Fibroblast of skin of abdomen (primary cell): Measurements from ENCODE around the gene INCENP. TPM values are rescaled to one million over a fixed set of nuclear protein-coding genes. Genes with fewer than 3 reads are reported as not detected.
"Not testable (repeated sequence)": the region's sequence is repeated elsewhere in the genome, so short reads cannot be mapped to it uniquely, and the experiment has no call there.

ENCODE experiments used
- DNase-seq: peaks from one replicate; pipeline ENCODE4 v3.0.0-alpha.2; 2013
- polyA plus RNA-seq, 2 experiments: library from polyadenylated mRNA; unstranded; fragments of 120-200 nt; gene quantifications; one replicate each; pipeline ENCODE4 v1.2.1, GENCODE V29; 2013; ENCODE audit not compliant: insufficient read length in 2 of 2

The INCENP gene
- 28.5 TPM for polyA plus RNA-seq (2013, experiment 1 of 2; ENCODE audit: insufficient read length)
- 29.1 TPM for polyA plus RNA-seq (2013, experiment 2 of 2; ENCODE audit: insufficient read length)

- peak; percentile 99 for DNase-seq
These were observed at the start of gene INCENP for GRCh38 chr11:62123669-62124185. Gene INCENP, plus strand, starts transcription at chr11:62124011. Its CDS starts 4,151 bp downstream, at chr11:62128162.

- no peak for DNase-seq
These were observed 48.4 kb upstream of the INCENP start for GRCh38 chr11:62075438-62075837.

GRCh38 chr11:62077132-62077531 is 46.7 kb upstream of the INCENP start:
- peak; percentile 19 for DNase-seq

GRCh38 chr11:62081378-62082291 is 42.2 kb upstream of the INCENP start:
- peak; percentile 58 for DNase-seq

- no peak for DNase-seq
These were observed 41.5 kb upstream of the INCENP start for GRCh38 chr11:62082292-62082657.

GRCh38 chr11:62084801-62085200 is 39.0 kb upstream of the INCENP start:
- DNase-seq, result not testable (repeated sequence)

- DNase-seq, result no peak
These were observed 36.1 kb upstream of the INCENP start for GRCh38 chr11:62087694-62088093.

- DNase-seq, result no peak
These were observed 35.4 kb upstream of the INCENP start for GRCh38 chr11:62088331-62088933.

- no peak for DNase-seq
These were observed 20.7 kb upstream of the INCENP start for GRCh38 chr11:62103141-62103540.

- no peak for DNase-seq
These were observed 19.8 kb upstream of the INCENP start for GRCh38 chr11:62103986-62104385.

- peak; percentile 17 for DNase-seq
These were observed 18.8 kb upstream of the INCENP start for GRCh38 chr11:62104816-62105653.

GRCh38 chr11:62105667-62106191 is 18.1 kb upstream of the INCENP start:
- no peak for DNase-seq

GRCh38 chr11:62108017-62108750 is 15.6 kb upstream of the INCENP start:
- peak; percentile 62 for DNase-seq

GRCh38 chr11:62108971-62109404 is 14.8 kb upstream of the INCENP start:
- DNase-seq, result peak; percentile 50

- DNase-seq, result no peak
These were observed 8.6 kb upstream of the INCENP start for GRCh38 chr11:62115085-62115694.

GRCh38 chr11:62116451-62116850 is 7.4 kb upstream of the INCENP start:
- no peak for DNase-seq

- DNase-seq, result no peak
These were observed 4.2 kb upstream of the INCENP start for GRCh38 chr11:62119569-62119968.

- no peak for DNase-seq
These were observed 3.8 kb upstream of the INCENP start for GRCh38 chr11:62120001-62120400.

- DNase-seq, result no peak
These were observed 3.4 kb upstream of the INCENP start for GRCh38 chr11:62120431-62120830.

- no peak for DNase-seq
These were observed 1.7 kb upstream of the INCENP start for GRCh38 chr11:62122076-62122475.
